HL-60 (cell line): ENCODE data around the gene MAEA.

Experiments used
- DNase-seq, 2 experiments: peaks; one replicate each; pipeline ENCODE4 v3.0.0-alpha.2; 2010 to 2020; ENCODE audit warnings: low read depth in 1 of 2, low spot score in 1 of 2
- H3K27ac ChIP-seq: fragments of 250-450 bp; sonication (Bioruptor Pico); replicated peaks from 2 replicates; pipeline ENCODE4 v1.5.1; 2020; ENCODE audit warnings: mild to moderate bottlenecking, moderate library complexity
- H3K27me3 ChIP-seq: fragments of 250-450 bp; sonication (Bioruptor Pico); 2 replicates; pipeline ENCODE4 v1.5.1; 2021; ENCODE audit warnings: mild to moderate bottlenecking, moderate library complexity; ENCODE audit not compliant: insufficient read depth, poor library complexity, severe bottlenecking
- H3K4me3 ChIP-seq: replicated peaks from 2 replicates; pipeline ENCODE4 v1.5.1; 2011; ENCODE audit warnings: mild to moderate bottlenecking, control low read depth, low read length; ENCODE audit not compliant: insufficient read depth
- GABPA ChIP-seq: IDR thresholded peaks from 2 replicates; pipeline ENCODE4 v1.6.1; 2012; ENCODE audit warnings: low read depth
- POLR2AphosphoS5 ChIP-seq: IDR thresholded peaks from 2 replicates; pipeline ENCODE4 v1.6.1; 2012; ENCODE audit warnings: low read depth
- SPI1 ChIP-seq: IDR thresholded peaks from 2 replicates; pipeline ENCODE4 v1.6.1; 2012; ENCODE audit warnings: low read depth, mild to moderate bottlenecking, borderline replicate concordance
- TF ChIP-seq, protein P1 (sequence below): IDR thresholded peaks from 2 replicates; pipeline ENCODE4 v1.6.1; 2012; ENCODE audit warnings: low read depth; ENCODE audit not compliant: insufficient replicate concordance
- TF ChIP-seq, protein P2 (sequence below): IDR thresholded peaks from one replicate; pipeline ENCODE4 v1.5.1; 2011; ENCODE audit warnings: low read length, control low read depth, inconsistent platforms; ENCODE audit not compliant: insufficient read depth

MAEA gene

DNA sequence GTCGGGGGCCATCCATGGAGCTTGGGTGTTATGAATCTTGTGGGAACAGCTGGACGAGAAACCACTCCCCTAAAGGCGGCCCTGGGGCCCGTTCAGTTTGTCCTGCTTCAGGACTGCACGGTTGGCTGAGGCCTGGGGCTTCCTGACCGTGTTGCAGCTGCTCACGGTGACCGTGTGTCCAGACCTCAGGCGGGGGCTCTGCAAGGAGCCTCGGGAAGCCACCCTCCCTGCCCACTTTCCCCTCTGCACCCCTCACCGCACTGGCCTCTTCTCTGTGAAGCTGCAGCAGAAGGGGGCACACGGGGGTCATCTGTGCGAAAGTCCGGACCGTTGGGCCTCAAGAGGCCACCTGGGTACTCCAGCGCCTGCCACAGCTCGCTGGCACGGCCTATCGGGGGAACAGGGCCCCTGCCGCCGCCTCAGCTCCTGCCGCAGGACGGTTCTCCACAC lies 86.7 kb downstream of the MAEA start:
- DNase-seq, result no peak
- TF ChIP-seq GABPA (no peak), SPI1 (no peak), POLR2AphosphoS5 (no peak)
- TF ChIP-seq, protein P1, sequence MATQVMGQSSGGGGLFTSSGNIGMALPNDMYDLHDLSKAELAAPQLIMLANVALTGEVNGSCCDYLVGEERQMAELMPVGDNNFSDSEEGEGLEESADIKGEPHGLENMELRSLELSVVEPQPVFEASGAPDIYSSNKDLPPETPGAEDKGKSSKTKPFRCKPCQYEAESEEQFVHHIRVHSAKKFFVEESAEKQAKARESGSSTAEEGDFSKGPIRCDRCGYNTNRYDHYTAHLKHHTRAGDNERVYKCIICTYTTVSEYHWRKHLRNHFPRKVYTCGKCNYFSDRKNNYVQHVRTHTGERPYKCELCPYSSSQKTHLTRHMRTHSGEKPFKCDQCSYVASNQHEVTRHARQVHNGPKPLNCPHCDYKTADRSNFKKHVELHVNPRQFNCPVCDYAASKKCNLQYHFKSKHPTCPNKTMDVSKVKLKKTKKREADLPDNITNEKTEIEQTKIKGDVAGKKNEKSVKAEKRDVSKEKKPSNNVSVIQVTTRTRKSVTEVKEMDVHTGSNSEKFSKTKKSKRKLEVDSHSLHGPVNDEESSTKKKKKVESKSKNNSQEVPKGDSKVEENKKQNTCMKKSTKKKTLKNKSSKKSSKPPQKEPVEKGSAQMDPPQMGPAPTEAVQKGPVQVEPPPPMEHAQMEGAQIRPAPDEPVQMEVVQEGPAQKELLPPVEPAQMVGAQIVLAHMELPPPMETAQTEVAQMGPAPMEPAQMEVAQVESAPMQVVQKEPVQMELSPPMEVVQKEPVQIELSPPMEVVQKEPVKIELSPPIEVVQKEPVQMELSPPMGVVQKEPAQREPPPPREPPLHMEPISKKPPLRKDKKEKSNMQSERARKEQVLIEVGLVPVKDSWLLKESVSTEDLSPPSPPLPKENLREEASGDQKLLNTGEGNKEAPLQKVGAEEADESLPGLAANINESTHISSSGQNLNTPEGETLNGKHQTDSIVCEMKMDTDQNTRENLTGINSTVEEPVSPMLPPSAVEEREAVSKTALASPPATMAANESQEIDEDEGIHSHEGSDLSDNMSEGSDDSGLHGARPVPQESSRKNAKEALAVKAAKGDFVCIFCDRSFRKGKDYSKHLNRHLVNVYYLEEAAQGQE, result no peak
- no peaks in the 10 kb centered on the region for H3K27me3 ChIP-seq
- no peak overlapping the region for H3K4me3 ChIP-seq
- H3K27ac ChIP-seq, result no peak overlapping the region

DNA sequence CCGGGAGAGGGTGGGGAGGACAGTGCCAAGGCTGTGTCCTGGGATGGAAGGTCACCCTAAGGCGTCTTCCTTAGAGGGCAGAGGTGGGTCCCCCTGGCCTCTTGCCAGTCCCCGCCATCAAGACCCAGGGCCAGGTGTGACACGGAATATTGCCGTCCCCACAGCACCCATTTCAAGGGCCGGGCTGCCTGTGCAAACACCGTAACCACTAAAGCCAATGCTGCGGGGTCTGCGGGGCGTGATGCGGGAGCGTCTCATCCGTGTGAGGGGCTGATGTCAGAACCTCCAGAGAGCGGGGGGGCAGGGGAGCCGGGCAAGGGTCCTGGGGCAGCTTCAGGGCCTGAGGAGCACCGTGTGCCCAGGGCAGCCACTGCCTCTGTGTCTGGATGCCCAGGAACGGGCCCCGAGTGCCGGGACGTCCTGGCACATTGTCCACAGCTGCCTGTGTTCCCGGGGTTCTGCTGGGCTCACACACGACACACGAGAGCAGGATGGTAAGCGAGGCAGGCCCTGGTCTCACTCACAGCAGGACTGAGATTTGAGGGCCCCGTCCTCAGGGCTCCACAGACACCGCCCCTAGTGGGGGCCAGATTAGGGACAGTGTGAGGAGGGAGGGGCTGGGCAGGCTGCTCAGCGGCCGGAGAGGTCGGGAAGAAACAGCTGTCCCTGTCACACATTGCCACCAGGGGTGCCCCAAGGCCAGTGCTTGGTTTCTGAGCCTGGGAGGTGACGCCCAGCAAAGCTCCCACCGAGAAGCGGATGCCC lies 87.3 kb downstream of the MAEA start:
- H3K27me3 ChIP-seq, result no peaks in the 10 kb centered on the region
- no peak overlapping the region for H3K27ac ChIP-seq
- DNase-seq, result no peak
- no peak overlapping the region for H3K4me3 ChIP-seq
- TF ChIP-seq SPI1 (no peak), POLR2AphosphoS5 (no peak), GABPA (no peak)
- TF ChIP-seq, protein P2, sequence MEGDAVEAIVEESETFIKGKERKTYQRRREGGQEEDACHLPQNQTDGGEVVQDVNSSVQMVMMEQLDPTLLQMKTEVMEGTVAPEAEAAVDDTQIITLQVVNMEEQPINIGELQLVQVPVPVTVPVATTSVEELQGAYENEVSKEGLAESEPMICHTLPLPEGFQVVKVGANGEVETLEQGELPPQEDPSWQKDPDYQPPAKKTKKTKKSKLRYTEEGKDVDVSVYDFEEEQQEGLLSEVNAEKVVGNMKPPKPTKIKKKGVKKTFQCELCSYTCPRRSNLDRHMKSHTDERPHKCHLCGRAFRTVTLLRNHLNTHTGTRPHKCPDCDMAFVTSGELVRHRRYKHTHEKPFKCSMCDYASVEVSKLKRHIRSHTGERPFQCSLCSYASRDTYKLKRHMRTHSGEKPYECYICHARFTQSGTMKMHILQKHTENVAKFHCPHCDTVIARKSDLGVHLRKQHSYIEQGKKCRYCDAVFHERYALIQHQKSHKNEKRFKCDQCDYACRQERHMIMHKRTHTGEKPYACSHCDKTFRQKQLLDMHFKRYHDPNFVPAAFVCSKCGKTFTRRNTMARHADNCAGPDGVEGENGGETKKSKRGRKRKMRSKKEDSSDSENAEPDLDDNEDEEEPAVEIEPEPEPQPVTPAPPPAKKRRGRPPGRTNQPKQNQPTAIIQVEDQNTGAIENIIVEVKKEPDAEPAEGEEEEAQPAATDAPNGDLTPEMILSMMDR, result no peak
- TF ChIP-seq, protein P1, result no peak

DNA sequence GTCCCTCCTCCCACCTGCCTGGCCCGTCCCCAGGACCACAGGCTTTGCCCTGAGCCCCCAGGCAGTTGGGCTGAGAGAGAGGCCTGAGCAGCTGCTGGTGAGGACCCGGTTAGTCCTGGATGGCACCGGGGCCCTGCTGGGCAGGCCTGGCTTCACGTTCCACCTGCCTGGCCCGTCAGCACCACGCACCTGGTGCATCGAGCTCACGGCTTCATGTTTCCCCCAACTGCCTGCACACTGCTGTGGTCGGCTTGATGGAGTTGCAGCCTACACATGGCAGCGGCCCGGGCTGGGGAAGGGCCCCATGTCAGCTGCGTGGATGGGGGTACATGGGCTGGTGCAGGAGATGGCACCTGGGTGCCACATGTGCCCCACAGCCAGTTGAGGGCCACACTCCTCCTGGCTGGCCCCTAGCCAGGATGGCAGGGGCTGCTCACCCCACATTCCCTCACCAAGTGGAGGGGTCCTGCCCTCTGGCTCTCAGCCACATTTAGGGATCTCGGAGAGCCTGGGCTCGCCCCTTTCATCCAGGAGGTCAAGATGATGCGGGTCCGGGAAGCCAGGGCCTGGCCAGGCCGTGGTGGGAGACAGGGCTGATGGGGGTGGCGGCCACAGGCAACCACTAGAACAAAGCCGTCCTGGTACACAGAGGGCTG lies 88.0 kb downstream of the MAEA start:
- TF ChIP-seq POLR2AphosphoS5, result no peak
- Histone ChIP-seq H3K27me3 (no peaks in the 10 kb centered on the region), H3K27ac (no peak overlapping the region), H3K4me3 (no peak overlapping the region)
- no peak for DNase-seq

DNA sequence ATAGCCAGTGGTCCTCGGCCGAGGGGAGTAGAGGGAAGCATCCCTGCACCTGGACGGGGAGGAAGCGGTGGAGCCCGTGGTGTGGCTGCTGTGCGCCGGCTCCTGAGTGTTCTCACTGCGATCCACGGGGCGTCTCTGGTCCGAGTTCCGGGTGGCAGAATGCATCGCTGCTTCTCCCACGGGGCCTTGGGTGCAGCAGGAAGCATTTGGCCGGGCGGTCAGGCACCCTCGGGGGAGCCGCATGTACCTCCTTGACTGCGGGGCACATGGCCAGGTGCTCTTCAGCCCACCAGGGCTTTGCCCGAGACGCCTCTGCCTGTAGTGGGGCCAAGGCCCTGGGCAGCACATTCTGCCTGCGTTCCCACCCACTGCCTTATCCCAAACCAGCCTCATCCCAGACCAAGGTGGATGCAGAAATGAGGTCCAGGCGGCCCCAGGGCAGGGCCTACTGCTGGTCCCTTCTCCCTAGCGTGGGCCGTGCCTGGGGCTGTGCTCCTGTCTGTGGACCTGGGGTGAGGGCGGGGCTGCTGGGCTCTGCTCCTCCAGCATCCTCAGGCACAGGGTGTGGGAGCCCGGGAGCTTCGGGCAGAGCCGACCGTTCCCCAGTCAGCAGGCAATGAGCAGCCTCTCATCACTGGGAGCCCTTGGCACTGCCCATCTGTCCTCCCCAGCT lies 89.0 kb downstream of the MAEA start:
- no peak for DNase-seq
- H3K4me3 ChIP-seq, result no peak overlapping the region
- no peaks in the 10 kb centered on the region for H3K27me3 ChIP-seq
- no peak overlapping the region for H3K27ac ChIP-seq
- TF ChIP-seq, protein P2, result no peak
- TF ChIP-seq GABPA, result no peak
- TF ChIP-seq POLR2AphosphoS5, result no peak
- no peak for TF ChIP-seq SPI1
- TF ChIP-seq, protein P1, result no peak
